SK-N-SH treated with all-trans-retinoic acid at 6 μM for 48 hours (cell line): ENCODE data around the gene UQCRFS1.

ENCODE experiments used
- BACH2 ChIP-seq: fragments of 250-450 bp; sonication (Bioruptor Pico); IDR thresholded peaks from 2 replicates; pipeline ENCODE4 v1.9.0; 2021; ENCODE audit warnings: mild to moderate bottlenecking, borderline replicate concordance
- CSRNP3 ChIP-seq: fragments of 250-450 bp; sonication (Bioruptor Pico); IDR thresholded peaks from 2 replicates; pipeline ENCODE4 v1.5.1; 2021; ENCODE audit warnings: mild to moderate bottlenecking, moderate library complexity
- ZC3H10 ChIP-seq: fragments of 250-450 bp; sonication (Bioruptor Pico); IDR thresholded peaks from 2 replicates; pipeline ENCODE4 v1.5.1; 2021; ENCODE audit warnings: mild to moderate bottlenecking, moderate library complexity
- TF ChIP-seq, protein P1 (sequence below): fragments of 250-450 bp; sonication (Bioruptor Pico); IDR thresholded peaks from 2 replicates; pipeline ENCODE4 v1.5.1; 2020; ENCODE audit warnings: low read depth, mild to moderate bottlenecking, moderate library complexity
- TF ChIP-seq, protein P2 (sequence below): fragments of 250-450 bp; sonication (Bioruptor Pico); IDR thresholded peaks from 2 replicates; pipeline ENCODE4 v1.8.0; 2021; ENCODE audit warnings: low read depth, mild to moderate bottlenecking, moderate library complexity, borderline replicate concordance

GRCh38 chr19:29172302-29172701 is 40.6 kb downstream of the UQCRFS1 start:
- TF ChIP-seq, protein P1, sequence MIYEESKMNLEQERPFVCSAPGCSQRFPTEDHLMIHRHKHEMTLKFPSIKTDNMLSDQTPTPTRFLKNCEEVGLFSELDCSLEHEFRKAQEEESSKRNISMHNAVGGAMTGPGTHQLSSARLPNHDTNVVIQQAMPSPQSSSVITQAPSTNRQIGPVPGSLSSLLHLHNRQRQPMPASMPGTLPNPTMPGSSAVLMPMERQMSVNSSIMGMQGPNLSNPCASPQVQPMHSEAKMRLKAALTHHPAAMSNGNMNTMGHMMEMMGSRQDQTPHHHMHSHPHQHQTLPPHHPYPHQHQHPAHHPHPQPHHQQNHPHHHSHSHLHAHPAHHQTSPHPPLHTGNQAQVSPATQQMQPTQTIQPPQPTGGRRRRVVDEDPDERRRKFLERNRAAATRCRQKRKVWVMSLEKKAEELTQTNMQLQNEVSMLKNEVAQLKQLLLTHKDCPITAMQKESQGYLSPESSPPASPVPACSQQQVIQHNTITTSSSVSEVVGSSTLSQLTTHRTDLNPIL (CRISPR knock-in tag): no peak
- TF ChIP-seq CSRNP3 (no peak), BACH2 (CRISPR knock-in tag) (no peak), ZC3H10 (CRISPR knock-in tag) (no peak)
- TF ChIP-seq, protein P2, sequence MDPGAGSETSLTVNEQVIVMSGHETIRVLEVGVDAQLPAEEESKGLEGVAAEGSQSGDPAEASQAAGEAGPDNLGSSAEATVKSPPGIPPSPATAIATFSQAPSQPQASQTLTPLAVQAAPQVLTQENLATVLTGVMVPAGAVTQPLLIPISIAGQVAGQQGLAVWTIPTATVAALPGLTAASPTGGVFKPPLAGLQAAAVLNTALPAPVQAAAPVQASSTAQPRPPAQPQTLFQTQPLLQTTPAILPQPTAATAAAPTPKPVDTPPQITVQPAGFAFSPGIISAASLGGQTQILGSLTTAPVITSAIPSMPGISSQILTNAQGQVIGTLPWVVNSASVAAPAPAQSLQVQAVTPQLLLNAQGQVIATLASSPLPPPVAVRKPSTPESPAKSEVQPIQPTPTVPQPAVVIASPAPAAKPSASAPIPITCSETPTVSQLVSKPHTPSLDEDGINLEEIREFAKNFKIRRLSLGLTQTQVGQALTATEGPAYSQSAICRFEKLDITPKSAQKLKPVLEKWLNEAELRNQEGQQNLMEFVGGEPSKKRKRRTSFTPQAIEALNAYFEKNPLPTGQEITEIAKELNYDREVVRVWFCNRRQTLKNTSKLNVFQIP: no peak
